C4-2B (cell line): Measurements from ENCODE around the gene LINGO1.

ENCODE experiments used
- H3K27ac ChIP-seq: fragments of 450-650 bp; 2 replicates; pipeline ENCODE4 v1.5.1; 2017
- CTCF ChIP-seq: fragments of 450-650 bp; conservative IDR thresholded peaks from 2 replicates; pipeline ENCODE4 v1.5.1; 2017; ENCODE audit warnings: mild to moderate bottlenecking
- ZFX ChIP-seq: fragments of 450-650 bp; IDR thresholded peaks from 2 replicates; pipeline ENCODE4 v1.6.1; 2017

LINGO1 gene

DNA sequence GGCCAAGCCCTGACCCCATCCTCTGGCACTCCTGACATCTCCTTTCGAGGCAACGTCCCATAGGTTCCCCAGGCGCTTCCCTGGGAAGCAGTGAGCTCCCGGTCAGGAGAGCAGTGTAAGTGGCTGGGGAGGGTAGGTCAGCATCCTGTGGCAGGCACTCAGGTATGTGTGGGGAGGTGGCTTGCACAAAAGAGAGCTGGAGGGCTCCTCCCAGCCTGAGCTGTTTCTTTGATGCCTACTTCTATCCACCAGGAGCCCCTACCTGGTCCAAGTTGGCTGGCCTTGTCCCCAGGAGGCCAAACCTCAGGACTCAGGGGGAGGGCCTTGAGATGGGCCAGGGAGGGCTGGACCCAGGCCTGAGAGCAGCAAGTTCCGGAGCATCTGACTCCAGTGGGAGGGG is 31.7 kb upstream of the LINGO1 start:
- no peak overlapping the region for H3K27ac ChIP-seq
- TF ChIP-seq ZFX = no peak
- no peak for TF ChIP-seq CTCF

DNA sequence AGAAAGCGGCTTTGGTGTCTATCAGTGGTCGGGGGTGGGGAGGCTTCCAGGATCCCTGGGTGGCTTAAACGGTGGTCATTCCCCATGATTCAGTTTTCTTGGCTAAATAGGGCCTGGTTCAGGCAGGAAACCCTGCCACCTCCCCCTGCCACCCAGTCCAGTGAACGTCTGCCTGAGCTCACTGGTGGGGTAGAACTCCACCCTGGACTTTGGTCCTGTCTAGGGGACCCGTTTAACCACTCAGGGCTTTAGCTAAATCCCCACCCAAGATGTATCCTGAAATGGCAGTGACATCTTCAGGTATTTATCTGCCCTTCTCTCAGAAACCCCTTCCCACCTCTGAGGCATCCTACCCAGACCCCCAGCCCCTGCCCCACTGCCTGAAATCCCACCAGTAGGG is 30.5 kb upstream of the LINGO1 start:
- H3K27ac ChIP-seq = no peak overlapping the region
- TF ChIP-seq CTCF (no peak), ZFX (no peak)

DNA sequence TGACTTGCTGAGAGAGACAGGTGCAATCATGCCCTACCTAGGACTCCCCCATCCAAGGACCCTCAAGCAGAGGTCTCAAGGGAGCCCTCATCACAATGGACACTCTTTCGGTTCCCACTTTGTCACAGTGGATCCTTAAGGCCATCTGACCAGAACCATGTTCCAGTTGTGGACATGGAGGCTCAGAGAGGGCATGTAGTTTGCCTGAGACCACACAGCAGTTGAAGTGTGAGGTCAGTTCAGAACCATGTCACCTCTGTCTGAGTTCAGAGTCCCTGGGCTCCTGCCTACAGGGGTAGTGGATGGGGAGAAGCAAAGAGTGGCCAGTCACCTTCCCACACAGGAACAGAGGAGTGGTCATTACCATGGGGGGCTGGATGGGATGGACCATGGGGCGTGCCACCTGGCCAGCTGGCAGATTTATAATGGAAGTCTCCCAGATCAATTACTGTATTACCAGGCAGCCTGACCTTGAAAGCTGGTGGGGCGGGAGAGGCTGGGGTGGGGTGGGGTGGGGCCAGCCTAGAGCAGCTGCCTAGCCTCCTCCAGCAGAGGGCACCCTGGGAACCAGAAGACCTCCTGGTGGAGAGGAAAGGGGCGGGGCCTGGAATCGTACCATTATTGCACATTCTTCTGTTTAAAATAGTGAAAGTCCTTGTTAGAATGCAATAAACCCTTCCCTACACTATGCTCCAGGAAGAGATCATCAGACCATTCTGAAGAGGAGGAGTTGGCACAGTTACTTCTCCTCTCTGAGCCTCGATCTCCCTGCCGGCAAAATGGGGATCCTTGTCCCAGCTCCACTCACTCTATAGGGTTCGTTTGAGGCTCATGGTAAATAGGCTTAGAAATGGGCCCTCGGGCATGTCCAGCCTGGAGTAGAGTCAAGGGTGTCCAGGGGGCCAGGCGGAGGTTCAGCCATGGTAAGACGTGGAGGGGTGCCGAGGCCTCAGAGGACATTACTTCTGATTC is 26.9 kb upstream of the LINGO1 start:
- no peak overlapping the region for H3K27ac ChIP-seq
- TF ChIP-seq ZFX (no peak), CTCF (peak; percentile 77)

DNA sequence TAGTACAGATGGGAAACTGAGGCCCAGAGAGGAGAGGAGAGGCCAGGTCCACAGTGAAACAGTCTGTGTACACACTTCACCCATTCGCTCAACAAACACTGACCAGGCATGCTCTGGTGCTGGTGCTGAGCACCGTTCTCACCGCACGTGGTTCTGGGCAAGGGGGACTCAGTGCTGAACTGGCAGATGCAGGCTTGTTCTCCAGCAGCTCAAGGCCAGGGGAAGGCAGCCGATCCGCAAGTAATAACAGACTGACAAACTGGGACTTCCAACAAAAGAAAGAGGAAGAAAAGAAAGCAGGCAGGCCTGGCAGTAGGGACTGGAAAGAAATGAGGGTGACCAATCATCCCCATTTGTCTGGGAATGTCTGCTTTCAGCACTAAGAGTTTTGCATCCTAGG is 25.6 kb upstream of the LINGO1 start:
- H3K27ac ChIP-seq = no peak overlapping the region
- TF ChIP-seq ZFX (no peak), CTCF (no peak)

- no peak for TF ChIP-seq ZFX
- TF ChIP-seq CTCF = no peak
- H3K27ac ChIP-seq = no peak overlapping the region
Measured at GRCh38 chr15:77657634-77658238, 25.0 kb upstream of the LINGO1 start.

DNA sequence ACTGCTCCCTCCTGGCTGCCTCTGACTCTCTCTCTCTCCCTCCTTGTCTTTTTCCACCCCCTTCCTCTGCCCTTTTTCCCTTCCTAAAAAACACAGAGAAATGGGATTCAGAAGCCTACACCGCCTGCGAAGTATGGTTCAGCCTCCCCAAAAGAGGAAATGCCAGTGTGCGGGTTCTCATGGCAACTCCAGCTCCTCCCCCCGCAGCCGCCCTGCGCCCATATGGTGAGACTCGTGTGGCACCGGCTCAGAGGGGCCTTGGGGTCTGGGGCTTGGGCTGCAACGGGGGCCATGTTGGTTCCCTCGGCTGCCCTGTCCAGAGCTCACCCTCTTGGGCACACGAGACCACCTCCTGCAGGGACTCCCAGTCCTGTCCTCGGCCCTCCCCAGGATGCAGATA is 23.6 kb upstream of the LINGO1 start:
- no peak for TF ChIP-seq CTCF
- no peak for TF ChIP-seq ZFX
- no peak overlapping the region for H3K27ac ChIP-seq

GRCh38 chr15:77654975-77655374 is 22.3 kb upstream of the LINGO1 start:
- H3K27ac ChIP-seq = no peak overlapping the region
- TF ChIP-seq CTCF (peak; percentile 47), ZFX (no peak)
